CD4-positive, alpha-beta T cell treated with Interleukin-6 at 100 ng/mL for 8 hours (primary cell): ENCODE data around the gene SYNE4.

ENCODE experiments used
- DNase-seq: peaks from one replicate; pipeline ENCODE4 v3.0.0-alpha.2; 2020; ENCODE audit warnings: mixed read lengths, low spot score

The SYNE4 gene

GRCh38 chr19:36025541-36025940 lies 16.9 kb upstream of the SYNE4 start:
- no peak for DNase-seq

DNA sequence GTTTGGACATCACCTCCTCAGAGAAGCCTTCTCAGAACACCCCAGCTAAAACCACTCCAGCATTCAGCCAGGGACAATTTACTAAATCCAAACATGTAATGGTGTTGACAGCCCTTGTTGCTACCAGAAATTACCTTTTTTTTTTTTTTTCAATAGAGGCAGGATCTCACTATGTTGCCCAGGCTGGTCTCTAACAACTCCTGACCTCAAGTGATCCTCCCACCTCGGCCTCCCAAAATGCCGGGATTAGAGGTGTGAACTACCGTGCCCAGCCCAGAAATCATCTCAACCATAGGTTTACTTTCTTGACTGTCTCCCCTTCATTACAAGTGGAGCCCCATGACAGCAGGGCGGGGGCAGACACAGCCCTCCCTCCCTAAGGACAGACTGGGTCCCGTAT lies 14.8 kb upstream of the SYNE4 start:
- no peak for DNase-seq

- no peak for DNase-seq
Observed at GRCh38 chr19:36019061-36019670, 10.6 kb upstream of the SYNE4 start.

- DNase-seq = peak; percentile 99
Observed at GRCh38 chr19:36014012-36014924, 5.7 kb upstream of the SYNE4 start, which contains the start of gene ALKBH6. Gene ALKBH6, minus strand, starts transcription at chr19:36014213. Its CDS starts 816 bp downstream, at chr19:36013397.

- DNase-seq = no peak
Observed at GRCh38 chr19:36013280-36014011, 4.8 kb upstream of the SYNE4 start.

GRCh38 chr19:36010402-36010801 lies 1.8 kb upstream of the SYNE4 start:
- DNase-seq = no peak

DNA sequence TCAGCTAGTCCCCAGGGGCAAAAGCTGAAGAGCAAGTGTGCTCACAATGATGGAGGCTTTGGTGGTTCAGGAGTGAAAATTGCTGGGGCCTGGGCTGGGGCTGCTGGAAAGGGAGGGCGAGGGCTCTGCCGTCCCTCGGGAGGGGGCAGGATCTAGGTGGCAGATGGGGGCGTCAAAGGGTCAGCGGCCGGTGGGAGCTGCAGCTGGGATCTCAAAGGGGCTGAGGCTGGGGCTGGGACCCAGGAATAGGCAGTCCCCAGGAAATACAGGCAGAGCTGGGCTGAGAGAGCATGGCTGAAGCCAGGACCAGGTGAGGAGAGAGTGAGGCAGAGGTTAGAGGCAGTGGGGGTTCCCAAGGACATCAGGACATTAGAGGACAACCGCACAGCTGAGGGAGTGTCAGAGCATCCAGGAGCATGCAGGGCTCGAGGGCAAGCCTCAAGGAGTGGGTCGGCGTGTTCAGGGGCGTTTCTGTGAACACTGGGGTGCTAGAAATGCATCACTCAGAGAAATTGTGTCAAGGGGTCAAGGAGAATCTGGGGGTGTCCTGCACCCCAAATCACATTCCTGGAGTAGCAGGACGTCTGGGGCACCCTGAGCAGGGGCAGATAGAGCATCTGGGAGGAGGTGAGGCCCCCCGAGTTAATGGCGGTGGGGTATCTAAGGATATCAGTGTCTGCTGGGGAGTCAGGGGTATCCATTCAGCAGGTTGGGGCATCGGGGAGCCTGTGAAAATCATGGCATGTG lies 1.2 kb upstream of the SYNE4 start:
- no peak for DNase-seq

- DNase-seq = peak; percentile 28
Observed at GRCh38 chr19:36009220-36009619, 607 bp upstream of the SYNE4 start.

DNA sequence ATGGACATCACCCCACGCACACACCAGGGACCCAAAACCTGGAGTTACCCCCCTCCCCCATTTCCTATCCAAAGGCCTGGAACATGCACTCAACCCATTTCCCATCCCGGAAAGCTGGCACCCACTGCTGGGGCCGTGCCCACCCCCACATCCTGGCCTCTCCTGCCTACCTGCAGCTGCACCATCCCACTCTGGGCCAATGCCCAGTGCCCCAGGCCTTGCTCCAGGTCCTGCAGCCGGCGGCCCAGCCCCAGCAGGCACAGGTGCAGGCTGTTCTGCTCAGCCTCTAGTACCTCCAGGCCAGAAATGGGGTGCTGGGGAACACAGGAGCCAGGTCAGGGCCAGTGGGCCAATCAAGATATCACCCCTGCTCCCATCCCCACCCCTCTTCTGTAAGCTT lies 1.7 kb downstream of the SYNE4 start:
- DNase-seq = no peak

DNA sequence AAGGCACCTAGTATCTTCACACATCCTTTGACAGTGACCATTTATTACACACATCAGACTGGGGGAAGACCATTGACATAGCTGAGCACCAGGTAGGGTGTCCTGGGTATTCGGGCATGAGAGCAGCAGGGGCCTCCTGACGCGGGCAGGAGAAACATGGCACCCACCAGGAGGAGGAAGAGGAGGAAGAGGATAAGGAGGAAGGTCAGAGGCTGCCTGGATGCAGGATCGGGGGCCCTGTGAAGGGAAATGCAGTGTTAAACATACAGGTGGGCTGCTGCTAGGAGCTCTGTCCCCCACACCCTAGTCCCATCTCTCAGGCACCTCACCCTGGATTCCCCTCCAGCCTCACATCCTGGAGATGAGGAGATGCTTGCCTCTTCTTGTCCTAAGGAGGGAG lies 5.3 kb downstream of the SYNE4 start:
- DNase-seq = no peak

GRCh38 chr19:36001605-36002004 lies 7.0 kb downstream of the SYNE4 start:
- no peak for DNase-seq

DNA sequence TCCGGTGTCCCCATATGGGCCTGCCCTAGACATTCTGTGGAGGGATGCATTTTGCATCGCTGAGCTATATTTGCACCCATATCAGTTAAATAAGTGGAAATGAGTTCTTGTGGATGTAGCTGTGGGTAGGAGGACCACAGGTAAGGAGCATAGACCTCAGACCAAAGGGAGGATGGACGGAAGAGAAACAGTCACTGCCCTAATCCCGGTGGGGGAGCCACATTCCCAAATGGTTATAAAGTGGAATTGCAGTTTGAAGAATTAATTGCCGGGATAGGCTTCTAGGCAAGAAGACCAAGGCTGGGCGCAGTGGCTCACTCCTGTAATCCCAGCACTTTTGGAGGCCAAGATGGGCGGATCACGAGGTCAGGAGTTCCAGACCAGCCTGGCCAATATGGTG lies 11.8 kb downstream of the SYNE4 start:
- DNase-seq = no peak

DNA sequence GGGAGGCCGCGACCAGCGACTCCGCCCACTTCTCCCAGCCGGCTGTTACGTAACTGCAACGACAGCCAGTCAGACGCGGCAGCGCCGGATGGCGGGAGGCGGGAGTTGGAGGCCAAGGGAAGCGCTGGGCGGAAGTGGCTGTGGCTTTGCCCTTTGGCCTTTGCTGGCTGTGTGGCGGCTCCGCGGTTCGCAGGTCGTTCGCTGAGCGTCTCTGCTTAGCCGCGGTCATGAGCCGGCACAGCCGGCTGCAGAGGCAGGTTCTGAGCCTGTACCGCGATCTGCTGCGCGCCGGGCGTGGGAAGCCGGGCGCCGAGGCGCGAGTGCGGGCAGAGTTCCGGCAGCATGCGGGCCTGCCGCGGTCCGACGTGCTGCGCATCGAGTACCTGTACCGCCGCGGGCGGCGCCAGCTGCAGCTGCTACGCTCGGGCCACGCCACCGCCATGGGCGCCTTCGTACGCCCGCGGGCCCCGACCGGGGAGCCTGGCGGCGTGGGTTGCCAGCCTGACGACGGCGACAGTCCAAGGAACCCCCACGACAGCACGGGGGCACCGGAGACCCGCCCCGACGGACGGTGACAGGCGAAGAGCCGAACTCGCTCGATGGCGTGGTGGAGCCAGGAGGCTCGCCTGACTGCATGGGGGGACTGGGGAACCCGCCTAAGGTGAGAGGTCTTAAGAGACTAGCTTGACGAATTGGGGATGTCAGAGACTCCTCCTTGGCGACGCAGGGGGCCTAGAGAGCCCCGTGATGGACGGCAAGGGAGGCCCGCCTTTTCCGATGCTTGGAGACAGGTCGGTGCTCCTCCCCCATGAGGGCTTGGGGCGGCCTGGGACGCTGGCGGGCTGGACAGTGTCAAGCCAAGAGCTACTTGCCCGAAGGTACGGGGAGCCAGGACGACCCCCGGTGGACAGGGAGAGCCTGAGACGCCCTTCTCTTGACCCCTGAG lies 13.3 kb downstream of the SYNE4 start, which contains the start of gene SDHAF1:
SDHAF1 (plus strand) TSS at position 141 of the 946 bp plus-strand sequence; CDS start at position 228, 87 bp downstream.
- peak; percentile 93 for DNase-seq

- DNase-seq = no peak
Observed at GRCh38 chr19:35993923-35994598, 14.6 kb downstream of the SYNE4 start.

- DNase-seq = no peak
Observed at GRCh38 chr19:35992907-35993765, 15.5 kb downstream of the SYNE4 start.

DNA sequence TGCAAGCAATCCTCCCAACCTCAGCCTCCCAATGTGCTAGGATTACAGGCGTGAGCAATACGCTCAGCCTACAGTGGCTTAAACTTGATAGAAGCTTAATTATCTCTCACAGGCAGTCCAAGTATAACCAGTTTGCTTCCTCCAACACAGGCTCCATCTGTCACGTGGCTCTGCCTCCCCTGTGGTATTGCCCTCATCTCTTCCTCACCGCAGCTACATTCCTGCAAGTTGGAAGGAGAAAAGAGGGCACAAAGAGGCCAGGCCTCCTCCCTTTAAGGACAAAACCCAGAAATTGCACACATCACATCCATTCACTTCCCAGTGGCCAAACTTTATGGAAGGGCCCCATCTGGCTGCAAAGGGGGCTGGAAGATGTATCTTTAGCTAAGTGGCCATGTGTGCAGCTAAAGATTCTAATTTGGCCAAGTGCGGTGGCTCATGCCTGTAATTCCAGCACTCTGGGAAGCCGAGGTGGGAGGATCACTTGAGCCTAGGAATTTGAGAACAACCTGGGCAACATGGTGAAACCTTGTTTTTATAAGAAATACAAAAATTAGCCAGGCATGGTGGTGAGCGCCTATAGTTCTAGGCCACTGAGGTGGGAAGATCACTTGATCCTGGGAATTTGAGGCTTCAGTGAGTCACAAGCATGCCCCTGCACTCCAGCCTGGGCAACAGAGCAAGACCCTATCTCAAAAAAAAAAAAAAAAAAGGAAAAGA lies 16.7 kb downstream of the SYNE4 start:
- no peak for DNase-seq

GRCh38 chr19:35990771-35991730 lies 17.6 kb downstream of the SYNE4 start:
- DNase-seq = no peak
